Caco-2 (cell line): Measurements from ENCODE around the gene AWAT2. TPM values are rescaled to one million over a fixed set of nuclear protein-coding genes. Genes with fewer than 3 reads are reported as not detected.

Experiments used
- BruUV-seq: library from RNA; stranded (reverse); fragments of 400-500 nt; replicated peaks from 2 replicates; lab custom pipeline; 2021; lab: Mats Ljungman, UMichigan
- CTCF ChIA-PET: fragments of 300-600 bp; sonication (Branson Sonifier 250); formaldehyde crosslinking; loops from one replicate; lab custom pipeline; 2022; ENCODE audit warnings: antibody characterized with exemption; lab: Charles Lee
- POLR2A ChIA-PET: fragments of 300-600 bp; sonication (Branson Sonifier 250); formaldehyde crosslinking; loops from one replicate; lab custom pipeline; 2022; ENCODE audit warnings: antibody characterized with exemption; lab: Charles Lee
- DNase-seq, 2 experiments: peaks; one replicate each; pipeline versions ENCODE4 v3.0.0 to v3.0.0-alpha.2; 2020 to 2022
- H3K27me3 ChIP-seq: replicated peaks from 2 replicates; pipeline ENCODE4 v1.6.0; 2011; ENCODE audit warnings: low read length; ENCODE audit not compliant: control insufficient read depth, insufficient read depth
- H3K36me3 ChIP-seq: 2 replicates; pipeline ENCODE4 v1.5.1; 2011; ENCODE audit warnings: low read length; ENCODE audit not compliant: control insufficient read depth, insufficient read depth
- H3K4me1 ChIP-seq: fragments of 250-450 bp; sonication (Bioruptor Pico); 2 replicates; pipeline ENCODE4 v1.5.1; 2020; ENCODE audit warnings: mild to moderate bottlenecking
- H3K4me3 ChIP-seq: 2 replicates; pipeline ENCODE4 v1.5.1; 2011; ENCODE audit warnings: low read depth, mild to moderate bottlenecking, control low read depth, low read length
- H3K9me3 ChIP-seq: fragments of 250-450 bp; sonication (Bioruptor Pico); 2 replicates; pipeline ENCODE4 v1.5.1; 2020; ENCODE audit warnings: mild to moderate bottlenecking, moderate library complexity
- H3K27ac Mint-ChIP-seq: one replicate; pipeline ENCODE4 v1.8.0; 2022; ENCODE audit warnings: mixed read lengths; ENCODE audit not compliant: unreplicated experiment
- H3K27me3 Mint-ChIP-seq: one replicate; pipeline ENCODE4 v1.8.0; 2022; ENCODE audit warnings: mixed read lengths; ENCODE audit not compliant: insufficient read depth, unreplicated experiment
- H3K36me3 Mint-ChIP-seq: one replicate; pipeline ENCODE4 v1.8.0; 2022; ENCODE audit warnings: mild to moderate bottlenecking, mixed read lengths; ENCODE audit not compliant: insufficient read depth, unreplicated experiment
- H3K4me1 Mint-ChIP-seq: one replicate; pipeline ENCODE4 v1.8.0; 2022; ENCODE audit warnings: low read depth, mixed read lengths; ENCODE audit not compliant: unreplicated experiment
- H3K4me3 Mint-ChIP-seq: one replicate; pipeline ENCODE4 v1.8.0; 2022; ENCODE audit warnings: mild to moderate bottlenecking, moderate library complexity, mixed read lengths; ENCODE audit not compliant: unreplicated experiment
- H3K9me3 Mint-ChIP-seq: one replicate; pipeline ENCODE4 v1.8.0; 2022; ENCODE audit warnings: mixed read lengths; ENCODE audit not compliant: unreplicated experiment
- CTCF ChIP-seq, 2 experiments: fragments of 200-600 bp in 1 of 2; IDR thresholded peaks; 1 replicate in 1 of 2; 2 replicates in 1 of 2; pipeline versions ENCODE4 v1.5.1 to v1.8.0; 2011 to 2022; ENCODE audit warnings: antibody characterized with exemption in 1 of 2, control low read depth in 1 of 2, inconsistent platforms in 1 of 2, low read depth in 1 of 2, low read length in 1 of 2, mild to moderate bottlenecking in 1 of 2, moderate library complexity in 1 of 2; ENCODE audit not compliant: insufficient read depth in 1 of 2, severe bottlenecking in 1 of 2, unreplicated experiment in 1 of 2
- intact Hi-C: fragments of 100-400 bp; cut with micrococcal nuclease; formaldehyde crosslinking; loops from one replicate; pipeline ENCODE4 v1.10.0; 2022; ENCODE audit not compliant: unreplicated experiment
- total RNA-seq: library from RNA; stranded (reverse); gene quantifications from 2 replicates; pipeline ENCODE4 v1.2.3, GENCODE V29; 2022

AWAT2 gene
- total RNA-seq, 1 experiment from 2014 or later = not detected

GRCh38 chrX:70009970-70010369, 39.8 kb downstream of the AWAT2 start:
- no peaks in the 10 kb centered on the region for H3K9me3 ChIP-seq
- Mint-ChIP-seq H3K27ac (no peak overlapping the region), H3K27me3 (peaks cover 2% of the 10 kb centered on the region), H3K4me3 (no peak overlapping the region), H3K36me3 (no peaks in the 10 kb centered on the region), H3K9me3 (no peaks in the 10 kb centered on the region), H3K4me1 (no peaks in the 10 kb centered on the region)
- ChIA-PET POLR2A (no interaction called here), CTCF (no interaction called here)
- intact Hi-C loops = no loop called here
- H3K27me3 ChIP-seq = no peaks in the 10 kb centered on the region
- no peak for DNase-seq
- TF ChIP-seq CTCF (IDR thresholded peaks at IDR 0.05; ENCODE audit: insufficient read depth in 1 of 2, low read depth in 1 of 2, low read length in 1 of 2, severe bottlenecking in 1 of 2, unreplicated experiment in 1 of 2) = no peak
- BruUV-seq = no TSS peak
- no peak overlapping the region for H3K4me3 ChIP-seq
- H3K4me1 ChIP-seq = no peaks in the 10 kb centered on the region
- no peaks in the 10 kb centered on the region for H3K36me3 ChIP-seq

GRCh38 chrX:70009049-70009448, 40.7 kb downstream of the AWAT2 start:
- Histone ChIP-seq H3K4me3 (no peak overlapping the region), H3K9me3 (no peaks in the 10 kb centered on the region), H3K4me1 (no peaks in the 10 kb centered on the region), H3K36me3 (no peaks in the 10 kb centered on the region), H3K27me3 (no peaks in the 10 kb centered on the region)
- intact Hi-C loops = no loop called here
- CTCF ChIA-PET = no interaction called here
- Mint-ChIP-seq H3K27me3 (peaks cover 2% of the 10 kb centered on the region), H3K36me3 (no peaks in the 10 kb centered on the region), H3K4me1 (no peaks in the 10 kb centered on the region), H3K4me3 (no peak overlapping the region), H3K27ac (no peak overlapping the region), H3K9me3 (no peaks in the 10 kb centered on the region)
- TF ChIP-seq CTCF (IDR thresholded peaks at IDR 0.05; ENCODE audit: insufficient read depth in 1 of 2, low read depth in 1 of 2, low read length in 1 of 2, severe bottlenecking in 1 of 2, unreplicated experiment in 1 of 2) = no peak
- no TSS peak for BruUV-seq
- no peak for DNase-seq
- POLR2A ChIA-PET = no interaction called here

DNA sequence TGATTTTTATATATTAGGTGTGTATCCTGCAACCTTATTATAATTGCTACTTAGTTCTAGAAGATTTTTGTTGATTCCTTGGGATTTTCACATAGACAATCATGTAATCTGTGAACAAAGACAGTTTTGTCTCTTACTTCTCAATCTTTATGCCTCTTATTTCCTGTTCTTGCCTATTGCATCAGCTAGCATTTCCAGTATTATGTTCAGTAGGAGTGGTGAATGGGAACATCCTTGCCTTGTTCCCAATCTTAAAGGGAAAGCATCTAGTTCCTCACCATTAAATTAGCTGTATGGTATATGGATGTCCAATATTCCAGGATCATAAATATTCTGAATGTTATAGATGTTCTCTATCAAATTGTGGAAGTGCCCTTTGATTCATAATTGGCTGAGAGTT, 41.8 kb downstream of the AWAT2 start:
- Mint-ChIP-seq H3K4me3 (no peak overlapping the region), H3K9me3 (no peaks in the 10 kb centered on the region), H3K27ac (no peak overlapping the region), H3K27me3 (peaks cover 2% of the 10 kb centered on the region), H3K4me1 (no peaks in the 10 kb centered on the region), H3K36me3 (no peaks in the 10 kb centered on the region)
- CTCF ChIA-PET = no interaction called here
- intact Hi-C loops = no loop called here
- no peak overlapping the region for H3K4me3 ChIP-seq
- BruUV-seq = no TSS peak
- H3K27me3 ChIP-seq = no peaks in the 10 kb centered on the region
- H3K4me1 ChIP-seq = no peaks in the 10 kb centered on the region
- no peak for DNase-seq
- H3K36me3 ChIP-seq = no peaks in the 10 kb centered on the region
- H3K9me3 ChIP-seq = no peaks in the 10 kb centered on the region
- no peak for TF ChIP-seq CTCF (IDR thresholded peaks at IDR 0.05; ENCODE audit: insufficient read depth in 1 of 2, low read depth in 1 of 2, low read length in 1 of 2, severe bottlenecking in 1 of 2, unreplicated experiment in 1 of 2)
- POLR2A ChIA-PET = no interaction called here
